MM.1S (cell line): ENCODE results near the gene RERGL.

ENCODE experiments used
- DNase-seq: peaks from one replicate; pipeline ENCODE4 v3.0.0-alpha.2; 2015
- H2AFZ ChIP-seq: fragments of 300-600 bp; sonication (generic); 2 replicates; pipeline ENCODE4 v1.6.0; 2016; ENCODE audit warnings: antibody characterized with exemption, low read length
- H3F3A ChIP-seq: fragments of 300-600 bp; sonication (generic); 2 replicates; pipeline ENCODE4 v1.6.1; 2016; ENCODE audit warnings: mild to moderate bottlenecking, antibody characterized with exemption, low read length, moderate library complexity, mixed read lengths; ENCODE audit not compliant: insufficient read depth
- H3K27ac ChIP-seq: fragments of 300-600 bp; sonication (generic); 2 replicates; pipeline ENCODE4 v1.5.1; 2016; ENCODE audit warnings: mild to moderate bottlenecking, low read length
- H3K27me3 ChIP-seq: fragments of 300-600 bp; sonication (generic); replicated peaks from 2 replicates; pipeline ENCODE4 v1.6.0; 2016; ENCODE audit warnings: low read length; ENCODE audit not compliant: insufficient read depth
- H3K36me3 ChIP-seq: fragments of 300-600 bp; sonication (generic); replicated peaks from 2 replicates; pipeline ENCODE4 v1.6.1; 2016; ENCODE audit warnings: mild to moderate bottlenecking, low read length, mixed read lengths; ENCODE audit not compliant: insufficient read depth
- H3K4me1 ChIP-seq: fragments of 300-600 bp; sonication (generic); 2 replicates; pipeline ENCODE4 v1.6.1; 2016; ENCODE audit warnings: low read length, mixed read lengths
- H3K4me2 ChIP-seq: fragments of 300-600 bp; sonication (generic); 2 replicates; pipeline ENCODE4 v1.6.0; 2016; ENCODE audit warnings: low read depth, low read length
- H3K4me3 ChIP-seq: fragments of 300-600 bp; sonication (generic); 2 replicates; pipeline ENCODE4 v1.5.1; 2016; ENCODE audit warnings: low read length, mixed read lengths
- H3K79me2 ChIP-seq: fragments of 300-600 bp; sonication (generic); 2 replicates; pipeline ENCODE4 v1.6.1; 2016; ENCODE audit warnings: mixed run types, low read length, mixed read lengths
- H3K9ac ChIP-seq: fragments of 300-600 bp; sonication (generic); 2 replicates; pipeline ENCODE4 v1.6.1; 2016; ENCODE audit warnings: low read length, mixed read lengths
- H3K9me2 ChIP-seq: fragments of 300-600 bp; sonication (generic); replicated peaks from 2 replicates; pipeline ENCODE4 v1.6.1; 2016; ENCODE audit warnings: mild to moderate bottlenecking, low read length, mixed read lengths; ENCODE audit not compliant: insufficient read depth
- H3K9me3 ChIP-seq: fragments of 300-600 bp; sonication (generic); replicated peaks from 2 replicates; pipeline ENCODE4 v1.6.1; 2016; ENCODE audit warnings: mild to moderate bottlenecking, low read length, mixed read lengths; ENCODE audit not compliant: insufficient read depth
- H4K20me1 ChIP-seq: fragments of 300-600 bp; sonication (generic); 2 replicates; pipeline ENCODE4 v1.6.1; 2016; ENCODE audit warnings: mild to moderate bottlenecking, low read length, moderate library complexity, mixed read lengths; ENCODE audit not compliant: insufficient read depth
- EZH2 ChIP-seq: fragments of 300-600 bp; sonication (generic); optimal IDR thresholded peaks from 2 replicates; pipeline ENCODE3; 2017; ENCODE audit warnings: low read depth, mild to moderate bottlenecking, antibody characterized with exemption, low read length, mixed read lengths
- EZH2phosphoT487 ChIP-seq: fragments of 300-600 bp; sonication (generic); IDR thresholded peaks from 2 replicates; pipeline ENCODE4 v1.6.1; 2018; ENCODE audit warnings: antibody characterized with exemption, low read length
- TF ChIP-seq, protein P1 (sequence below): fragments of 300-600 bp; sonication (generic); IDR thresholded peaks from 2 replicates; pipeline ENCODE4 v1.5.1; 2016; ENCODE audit warnings: antibody characterized with exemption, low read length, mixed read lengths

RERGL gene

DNA sequence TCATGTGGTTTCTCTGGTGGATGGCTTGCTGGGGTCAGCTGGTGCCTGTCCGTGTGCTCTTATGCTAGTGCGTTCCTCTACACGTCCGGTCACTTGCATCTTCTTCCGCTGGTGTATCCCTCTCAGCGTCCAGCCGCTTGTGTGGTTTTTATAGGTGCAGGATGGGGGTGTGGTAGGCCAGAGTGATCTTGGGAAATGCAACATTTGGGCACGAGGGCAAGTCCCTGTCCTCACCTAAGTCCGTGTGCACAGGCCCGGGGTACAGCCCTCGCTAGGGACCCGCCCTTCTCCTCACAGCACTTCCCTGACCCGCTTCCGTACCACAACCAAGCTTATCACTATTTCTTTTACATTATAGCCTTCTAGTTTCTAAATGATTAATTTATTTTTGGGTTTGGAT, 17.3 kb downstream of the RERGL start:
- no peaks in the 10 kb centered on the region for H3K36me3 ChIP-seq
- no peaks in the 10 kb centered on the region for H4K20me1 ChIP-seq
- TF ChIP-seq EZH2phosphoT487 (no peak), EZH2 (no peak)
- TF ChIP-seq, protein P1, sequence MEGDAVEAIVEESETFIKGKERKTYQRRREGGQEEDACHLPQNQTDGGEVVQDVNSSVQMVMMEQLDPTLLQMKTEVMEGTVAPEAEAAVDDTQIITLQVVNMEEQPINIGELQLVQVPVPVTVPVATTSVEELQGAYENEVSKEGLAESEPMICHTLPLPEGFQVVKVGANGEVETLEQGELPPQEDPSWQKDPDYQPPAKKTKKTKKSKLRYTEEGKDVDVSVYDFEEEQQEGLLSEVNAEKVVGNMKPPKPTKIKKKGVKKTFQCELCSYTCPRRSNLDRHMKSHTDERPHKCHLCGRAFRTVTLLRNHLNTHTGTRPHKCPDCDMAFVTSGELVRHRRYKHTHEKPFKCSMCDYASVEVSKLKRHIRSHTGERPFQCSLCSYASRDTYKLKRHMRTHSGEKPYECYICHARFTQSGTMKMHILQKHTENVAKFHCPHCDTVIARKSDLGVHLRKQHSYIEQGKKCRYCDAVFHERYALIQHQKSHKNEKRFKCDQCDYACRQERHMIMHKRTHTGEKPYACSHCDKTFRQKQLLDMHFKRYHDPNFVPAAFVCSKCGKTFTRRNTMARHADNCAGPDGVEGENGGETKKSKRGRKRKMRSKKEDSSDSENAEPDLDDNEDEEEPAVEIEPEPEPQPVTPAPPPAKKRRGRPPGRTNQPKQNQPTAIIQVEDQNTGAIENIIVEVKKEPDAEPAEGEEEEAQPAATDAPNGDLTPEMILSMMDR = no peak
- no peaks in the 10 kb centered on the region for H3K27me3 ChIP-seq
- H3K9ac ChIP-seq = no peak overlapping the region
- H3K79me2 ChIP-seq = no peaks in the 10 kb centered on the region
- H3K9me3 ChIP-seq = no peaks in the 10 kb centered on the region
- H3K4me3 ChIP-seq = no peak overlapping the region
- H3K9me2 ChIP-seq = no peaks in the 10 kb centered on the region
- DNase-seq = no peak
- H3K27ac ChIP-seq = no peak overlapping the region
- H3K4me2 ChIP-seq = no peak overlapping the region
- no peak overlapping the region for H2AFZ ChIP-seq
- no peaks in the 10 kb centered on the region for H3F3A ChIP-seq
- H3K4me1 ChIP-seq = no peaks in the 10 kb centered on the region

DNA sequence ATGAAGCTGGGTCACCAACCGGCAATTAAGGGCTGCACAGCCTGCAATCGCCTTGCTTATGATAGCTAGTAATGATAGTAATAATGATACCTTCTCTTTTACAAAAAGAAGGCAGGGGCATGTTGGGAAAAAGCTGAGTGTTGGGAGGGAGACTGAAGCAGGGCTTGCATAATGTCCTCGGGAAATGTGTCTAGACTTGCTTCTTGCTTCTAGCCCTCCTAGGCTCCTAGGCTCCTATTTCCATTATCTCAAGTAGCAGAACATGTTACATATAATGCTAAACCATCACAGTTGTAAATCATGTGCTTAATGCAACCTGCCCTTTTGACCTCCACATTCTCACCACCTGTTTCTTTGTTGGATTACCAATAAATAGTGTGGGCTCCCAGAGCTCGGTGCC, 18.7 kb downstream of the RERGL start:
- no peaks in the 10 kb centered on the region for H3K4me1 ChIP-seq
- H3K4me2 ChIP-seq = no peak overlapping the region
- TF ChIP-seq, protein P1 = no peak
- no peak for TF ChIP-seq EZH2
- no peak for TF ChIP-seq EZH2phosphoT487
- no peak overlapping the region for H3K4me3 ChIP-seq
- DNase-seq = no peak
- no peaks in the 10 kb centered on the region for H3K9me2 ChIP-seq
- H3F3A ChIP-seq = no peaks in the 10 kb centered on the region
- H3K9me3 ChIP-seq = no peaks in the 10 kb centered on the region
- no peak overlapping the region for H3K27ac ChIP-seq
- no peak overlapping the region for H2AFZ ChIP-seq
- H3K9ac ChIP-seq = no peak overlapping the region
- no peaks in the 10 kb centered on the region for H3K36me3 ChIP-seq
- H3K79me2 ChIP-seq = no peaks in the 10 kb centered on the region
- no peaks in the 10 kb centered on the region for H4K20me1 ChIP-seq
- H3K27me3 ChIP-seq = no peaks in the 10 kb centered on the region

DNA sequence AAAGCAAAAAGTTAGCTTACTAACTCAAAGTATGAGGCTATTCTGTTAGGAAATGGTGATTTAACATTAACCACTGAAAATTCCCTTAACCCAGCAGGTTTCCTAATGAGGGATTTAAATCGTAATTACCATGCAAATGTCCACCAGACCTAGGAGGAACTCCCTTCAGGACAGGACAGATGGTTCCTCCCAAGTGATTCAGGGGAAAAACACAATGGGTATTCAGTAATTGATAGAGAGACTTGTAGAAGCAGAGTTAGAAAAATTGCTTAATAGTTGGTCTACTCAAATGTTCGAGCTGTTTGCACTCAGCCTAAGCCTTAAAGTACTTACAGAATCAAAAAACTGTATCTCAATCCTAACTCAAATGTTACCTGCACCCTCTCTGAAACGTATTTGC, 21.6 kb downstream of the RERGL start:
- H3K4me3 ChIP-seq = no peak overlapping the region
- no peak for DNase-seq
- no peaks in the 10 kb centered on the region for H3K9me3 ChIP-seq
- H2AFZ ChIP-seq = no peak overlapping the region
- no peak overlapping the region for H3K27ac ChIP-seq
- H3K9me2 ChIP-seq = no peaks in the 10 kb centered on the region
- no peaks in the 10 kb centered on the region for H3K27me3 ChIP-seq
- TF ChIP-seq, protein P1 = no peak
- TF ChIP-seq EZH2 = no peak
- no peak for TF ChIP-seq EZH2phosphoT487
- H3K9ac ChIP-seq = no peak overlapping the region
- no peaks in the 10 kb centered on the region for H3K36me3 ChIP-seq
- H4K20me1 ChIP-seq = no peaks in the 10 kb centered on the region
- no peaks in the 10 kb centered on the region for H3K79me2 ChIP-seq
- no peak overlapping the region for H3K4me2 ChIP-seq
- H3F3A ChIP-seq = no peaks in the 10 kb centered on the region
- H3K4me1 ChIP-seq = no peaks in the 10 kb centered on the region
